Ishikawa (cell line): Measurements from ENCODE around the gene ZNF397.

Experiments
- CEBPB ChIP-seq: IDR thresholded peaks from 2 replicates; pipeline ENCODE4 v1.6.1; 2012
- CREB1 ChIP-seq: IDR thresholded peaks from 2 replicates; pipeline ENCODE4 v1.6.1; 2012; ENCODE audit warnings: low read depth
- EGR1 ChIP-seq: IDR thresholded peaks from 2 replicates; pipeline ENCODE4 v1.6.1; 2012
- EP300 ChIP-seq: IDR thresholded peaks from 2 replicates; pipeline ENCODE4 v1.6.1; 2012; ENCODE audit warnings: borderline replicate concordance
- FOXM1 ChIP-seq: IDR thresholded peaks from 2 replicates; pipeline ENCODE4 v1.6.1; 2012; ENCODE audit warnings: low read depth, borderline replicate concordance
- NFIC ChIP-seq: IDR thresholded peaks from 2 replicates; pipeline ENCODE4 v1.6.1; 2012
- RAD21 ChIP-seq: IDR thresholded peaks from 2 replicates; pipeline ENCODE4 v1.6.1; 2012; ENCODE audit warnings: low read depth
- TAF1 ChIP-seq: IDR thresholded peaks from 2 replicates; pipeline ENCODE4 v1.6.1; 2012; ENCODE audit warnings: low read depth, mild to moderate bottlenecking
- TCF12 ChIP-seq: IDR thresholded peaks from 2 replicates; pipeline ENCODE4 v1.6.1; 2012; ENCODE audit warnings: low read depth
- TEAD4 ChIP-seq: IDR thresholded peaks from 2 replicates; pipeline ENCODE4 v1.6.1; 2012
- YY1 ChIP-seq: IDR thresholded peaks from 2 replicates; pipeline ENCODE4 v1.6.1; 2012; ENCODE audit warnings: low read depth
- ZBTB7A ChIP-seq: IDR thresholded peaks from 2 replicates; pipeline ENCODE4 v1.6.1; 2012; ENCODE audit warnings: low read depth
- TF ChIP-seq, protein P1 (sequence below): IDR thresholded peaks from 2 replicates; pipeline ENCODE4 v1.6.1; 2012
- TF ChIP-seq, protein P2 (sequence below): IDR thresholded peaks from 2 replicates; pipeline ENCODE4 v1.6.1; 2012; ENCODE audit warnings: low read depth, mild to moderate bottlenecking
- TF ChIP-seq, protein P3 (sequence below): IDR thresholded peaks from 2 replicates; pipeline ENCODE4 v1.6.1; 2012

ZNF397 gene

DNA sequence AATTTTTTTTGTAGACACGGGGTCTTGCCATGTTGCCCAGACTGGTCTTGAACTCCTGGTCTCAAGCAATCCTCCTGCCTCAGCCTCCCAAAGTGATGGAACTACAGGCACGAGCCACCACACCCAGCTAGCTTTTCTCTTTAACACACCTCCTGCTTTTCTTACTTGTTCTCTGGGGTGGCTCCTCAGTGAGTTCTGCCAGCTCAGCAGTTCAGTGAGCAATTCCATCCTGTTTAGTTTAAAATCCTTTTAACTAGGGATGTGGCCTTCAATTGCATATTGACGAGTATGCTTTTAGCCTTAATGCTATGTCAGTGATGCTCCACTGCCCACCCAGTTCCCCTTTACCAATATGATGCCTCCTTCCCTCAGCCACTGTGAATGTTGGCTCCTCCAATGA is 16.1 kb downstream of the ZNF397 start:
- TF ChIP-seq TEAD4 (no peak), YY1 (no peak), CREB1 (no peak), TCF12 (no peak), ZBTB7A (no peak)

DNA sequence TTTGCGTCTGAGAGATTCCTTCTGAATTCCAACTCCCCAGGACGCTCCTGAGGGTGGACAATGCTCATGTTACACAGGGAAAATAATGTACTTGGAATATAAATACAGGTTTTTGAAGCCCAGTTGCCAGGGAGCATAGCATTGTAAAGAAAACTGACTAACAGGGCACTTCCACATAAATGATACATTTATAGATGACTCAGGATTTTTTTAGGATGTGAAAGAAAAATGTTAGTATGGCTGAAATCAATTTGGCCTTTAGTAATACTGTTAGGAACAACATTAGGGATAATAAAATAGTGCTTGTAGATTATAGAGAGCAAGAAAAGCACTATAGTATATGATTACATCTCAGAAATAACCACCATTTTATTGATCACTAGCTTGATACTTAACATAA is 23.6 kb downstream of the ZNF397 start:
- no peak for TF ChIP-seq TAF1
- TF ChIP-seq, protein P1, sequence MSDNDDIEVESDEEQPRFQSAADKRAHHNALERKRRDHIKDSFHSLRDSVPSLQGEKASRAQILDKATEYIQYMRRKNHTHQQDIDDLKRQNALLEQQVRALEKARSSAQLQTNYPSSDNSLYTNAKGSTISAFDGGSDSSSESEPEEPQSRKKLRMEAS = no peak
- TF ChIP-seq, protein P2, sequence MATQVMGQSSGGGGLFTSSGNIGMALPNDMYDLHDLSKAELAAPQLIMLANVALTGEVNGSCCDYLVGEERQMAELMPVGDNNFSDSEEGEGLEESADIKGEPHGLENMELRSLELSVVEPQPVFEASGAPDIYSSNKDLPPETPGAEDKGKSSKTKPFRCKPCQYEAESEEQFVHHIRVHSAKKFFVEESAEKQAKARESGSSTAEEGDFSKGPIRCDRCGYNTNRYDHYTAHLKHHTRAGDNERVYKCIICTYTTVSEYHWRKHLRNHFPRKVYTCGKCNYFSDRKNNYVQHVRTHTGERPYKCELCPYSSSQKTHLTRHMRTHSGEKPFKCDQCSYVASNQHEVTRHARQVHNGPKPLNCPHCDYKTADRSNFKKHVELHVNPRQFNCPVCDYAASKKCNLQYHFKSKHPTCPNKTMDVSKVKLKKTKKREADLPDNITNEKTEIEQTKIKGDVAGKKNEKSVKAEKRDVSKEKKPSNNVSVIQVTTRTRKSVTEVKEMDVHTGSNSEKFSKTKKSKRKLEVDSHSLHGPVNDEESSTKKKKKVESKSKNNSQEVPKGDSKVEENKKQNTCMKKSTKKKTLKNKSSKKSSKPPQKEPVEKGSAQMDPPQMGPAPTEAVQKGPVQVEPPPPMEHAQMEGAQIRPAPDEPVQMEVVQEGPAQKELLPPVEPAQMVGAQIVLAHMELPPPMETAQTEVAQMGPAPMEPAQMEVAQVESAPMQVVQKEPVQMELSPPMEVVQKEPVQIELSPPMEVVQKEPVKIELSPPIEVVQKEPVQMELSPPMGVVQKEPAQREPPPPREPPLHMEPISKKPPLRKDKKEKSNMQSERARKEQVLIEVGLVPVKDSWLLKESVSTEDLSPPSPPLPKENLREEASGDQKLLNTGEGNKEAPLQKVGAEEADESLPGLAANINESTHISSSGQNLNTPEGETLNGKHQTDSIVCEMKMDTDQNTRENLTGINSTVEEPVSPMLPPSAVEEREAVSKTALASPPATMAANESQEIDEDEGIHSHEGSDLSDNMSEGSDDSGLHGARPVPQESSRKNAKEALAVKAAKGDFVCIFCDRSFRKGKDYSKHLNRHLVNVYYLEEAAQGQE = no peak
- no peak for TF ChIP-seq EGR1
- TF ChIP-seq TCF12 = no peak
- no peak for TF ChIP-seq EP300
- TF ChIP-seq FOXM1 = no peak
- no peak for TF ChIP-seq CEBPB
- TF ChIP-seq TEAD4 = no peak

DNA sequence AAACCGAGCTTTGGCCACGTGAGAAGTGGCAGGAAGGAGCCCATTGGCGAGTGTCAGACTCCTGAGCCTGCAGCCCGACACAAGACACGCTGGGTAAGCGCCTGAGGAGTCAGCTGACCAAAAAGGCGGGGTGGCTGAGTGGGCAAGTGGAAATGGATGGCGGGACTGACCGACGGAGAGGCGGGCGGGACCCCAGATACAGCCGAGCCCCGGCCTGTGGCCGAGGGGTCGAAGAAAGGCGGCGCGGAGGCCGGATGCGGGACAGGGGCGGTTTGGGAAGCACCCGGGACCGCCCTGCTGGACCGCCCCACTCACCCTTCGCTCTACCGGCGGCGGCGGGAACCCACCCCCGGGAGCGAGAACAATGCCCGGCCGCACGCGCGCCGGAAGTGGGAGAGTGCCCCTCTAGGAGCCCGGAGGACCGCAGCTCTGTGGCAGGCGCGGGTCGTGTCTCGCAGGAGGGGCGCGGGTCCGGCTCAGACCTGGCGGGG is 26.4 kb downstream of the ZNF397 start:
- TF ChIP-seq TEAD4 (no peak), NFIC (no peak), EP300 (no peak), RAD21 (no peak), ZBTB7A (no peak), TAF1 (no peak), FOXM1 (no peak), EGR1 (no peak)
- TF ChIP-seq, protein P3, sequence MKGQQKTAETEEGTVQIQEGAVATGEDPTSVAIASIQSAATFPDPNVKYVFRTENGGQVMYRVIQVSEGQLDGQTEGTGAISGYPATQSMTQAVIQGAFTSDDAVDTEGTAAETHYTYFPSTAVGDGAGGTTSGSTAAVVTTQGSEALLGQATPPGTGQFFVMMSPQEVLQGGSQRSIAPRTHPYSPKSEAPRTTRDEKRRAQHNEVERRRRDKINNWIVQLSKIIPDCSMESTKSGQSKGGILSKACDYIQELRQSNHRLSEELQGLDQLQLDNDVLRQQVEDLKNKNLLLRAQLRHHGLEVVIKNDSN = no peak
- TF ChIP-seq, protein P1 = no peak
- TF ChIP-seq, protein P2 = no peak

DNA sequence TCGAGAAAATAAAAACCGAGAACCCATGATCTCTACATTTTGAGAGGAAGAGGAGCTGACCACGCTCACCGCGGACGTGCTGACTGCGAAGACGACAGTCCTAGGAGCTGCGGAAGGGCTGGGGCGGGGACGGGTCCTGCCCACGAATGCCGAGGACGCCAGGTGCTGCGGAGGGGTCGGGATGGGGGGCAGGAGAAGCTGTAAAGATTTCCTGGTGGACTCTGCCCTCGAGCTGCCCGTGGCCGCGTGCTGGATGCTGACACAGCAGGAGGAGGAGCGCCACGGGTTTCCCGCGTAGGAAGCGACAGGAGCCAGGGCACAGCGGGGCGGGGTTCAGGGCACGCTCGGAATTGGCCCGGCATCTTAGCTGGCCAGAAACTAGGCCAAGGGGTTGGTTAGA is 27.0 kb downstream of the ZNF397 start:
- TF ChIP-seq EP300 = no peak
- TF ChIP-seq EGR1 = no peak
- no peak for TF ChIP-seq FOXM1
- TF ChIP-seq TEAD4 = no peak
- no peak for TF ChIP-seq CEBPB
- no peak for TF ChIP-seq TCF12
- TF ChIP-seq, protein P1 = no peak
- TF ChIP-seq ZBTB7A = no peak
- TF ChIP-seq, protein P3 = no peak
- TF ChIP-seq TAF1 = no peak
- TF ChIP-seq CREB1 = no peak
- TF ChIP-seq RAD21 = no peak

DNA sequence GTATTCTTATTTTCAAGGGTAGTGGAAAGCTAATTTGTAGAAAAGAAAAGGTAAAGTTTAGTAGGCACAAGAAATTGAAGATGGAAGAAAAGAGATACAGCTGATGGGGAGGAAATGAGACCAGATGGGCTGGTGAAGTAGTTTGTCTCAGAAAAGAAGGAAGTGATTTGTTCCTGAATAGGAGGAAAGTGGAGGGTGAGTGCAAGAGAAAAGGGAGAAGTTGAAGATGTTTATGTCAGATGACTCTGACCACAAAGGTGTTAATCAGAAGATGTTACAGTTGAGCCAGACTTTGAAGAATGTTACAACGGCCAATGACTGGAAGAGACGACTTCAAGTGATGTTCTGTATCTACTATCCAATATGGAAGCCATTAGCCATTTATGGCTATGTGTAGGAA is 28.0 kb downstream of the ZNF397 start:
- TF ChIP-seq, protein P2 = no peak
- TF ChIP-seq TAF1 (no peak), FOXM1 (no peak), RAD21 (no peak), ZBTB7A (no peak), EP300 (no peak), TCF12 (no peak), CEBPB (no peak), CREB1 (no peak), TEAD4 (no peak), YY1 (no peak), NFIC (no peak), EGR1 (no peak)
- TF ChIP-seq, protein P3 = no peak
- TF ChIP-seq, protein P1 = no peak
